ENCODE results near the gene NR6A1. TPM values are rescaled to one million over a fixed set of nuclear protein-coding genes. Genes with fewer than 3 reads are reported as not detected.

The NR6A1 gene
- total RNA-seq, 1 experiment from 2014 or later = 99.3 TPM

- H3K9me3 ChIP-seq (ENCODE audit: control insufficient read depth, low read depth, low read length) = no peaks in the 10 kb centered on the region
- peak overlapping the region; percentile 76 to 91 for H3K4me3 Mint-ChIP-seq
- H3K56ac ChIP-seq (ENCODE audit: insufficient read length, low read depth, low read length) = no peak overlapping the region
- no peak overlapping the region for H2BK15ac ChIP-seq (ENCODE audit: low read depth, low read length)
- H2BK20ac ChIP-seq (ENCODE audit: low read depth, low read length, poor library complexity, severe bottlenecking) = no peak overlapping the region
- H2BK5ac ChIP-seq (ENCODE audit: insufficient read length, low read length) = no peak overlapping the region
- H2BK12ac ChIP-seq (ENCODE audit: insufficient read length, low read depth, low read length) = no peak overlapping the region
- peaks cover 2% of the 10 kb centered on the region in 2 experiments; a peak in 1 of 5 replicates for H3K9me3 Mint-ChIP-seq
- H3K23ac ChIP-seq (ENCODE audit: insufficient read length, low read depth, low read length) = no peak overlapping the region
- H4K5ac ChIP-seq (ENCODE audit: insufficient read length, low read depth, low read length) = no peak overlapping the region
- H3K79me1 ChIP-seq (ENCODE audit: insufficient read depth, low read depth, low read length, poor library complexity, severe bottlenecking) = no peaks in the 10 kb centered on the region
- H3K4ac ChIP-seq (ENCODE audit: low read depth, low read length) = no peak overlapping the region
- H3K27me3 Mint-ChIP-seq (ENCODE audit: low read depth) = peaks cover 47% of the 10 kb centered on the region
- H4K20me1 ChIP-seq (ENCODE audit: control insufficient read depth, insufficient read depth, insufficient read length) = no peaks in the 10 kb centered on the region
- H4K8ac ChIP-seq (replicated peaks; ENCODE audit: insufficient read length, low read depth, low read length) = no peak overlapping the region
- WGBS (ENCODE audit: extremely low coverage, insufficient read length, low lambda C conversion rate) = no CpG with 5 or more reads among the region's 12 CpGs
- H3K27ac Mint-ChIP-seq = no peak overlapping the region
- H3K79me2 ChIP-seq (ENCODE audit: insufficient read depth, low read length) = no peaks in the 10 kb centered on the region
- no peak overlapping the region for H3K18ac ChIP-seq (ENCODE audit: insufficient read length, low read depth, low read length)
- no peak overlapping the region for H3T11ph ChIP-seq (ENCODE audit: low read length)
- DNase-seq = no peak
- H3K9ac ChIP-seq (ENCODE audit: extremely low read depth, insufficient read length, low read length) = no peak overlapping the region
- H3K36me3 Mint-ChIP-seq (ENCODE audit: insufficient read depth in 1 of 3, low read depth in 3 of 3) = no peaks in the 10 kb centered on the region; a peak in 2 of 7 replicates
- no peak overlapping the region for H2AK5ac ChIP-seq (ENCODE audit: insufficient read length, low read length)
- H3K4me2 ChIP-seq (ENCODE audit: insufficient read depth, insufficient read length, low read length) = peak overlapping the region; percentile 68
- peaks cover 5% of the 10 kb centered on the region; the same call in 1 of the 2 replicates for H3K4me1 ChIP-seq (ENCODE audit: insufficient read depth, low read length)
- TF ChIP-seq CTCF (conservative IDR thresholded peaks at IDR 0.05) = no peak
- H4K91ac ChIP-seq (ENCODE audit: insufficient read length, low read depth, low read length) = no peak overlapping the region
- H3K4me1 Mint-ChIP-seq = peaks cover 30 to 42% of the 10 kb centered on the region in 2 experiments
- H3K27ac ChIP-seq (ENCODE audit: insufficient read length, low read depth, low read length) = no peak overlapping the region
- H3K23me2 ChIP-seq (ENCODE audit: insufficient read length, low read depth, low read length, poor library complexity, severe bottlenecking) = peaks cover 9% of the 10 kb centered on the region
- no peak overlapping the region for H2AFZ ChIP-seq (ENCODE audit: low read length)
- H3K27me3 ChIP-seq (ENCODE audit: insufficient read depth, low read length) = peaks cover 2% of the 10 kb centered on the region; the same call in 1 of the 2 replicates
- H2BK120ac ChIP-seq (ENCODE audit: low read depth, low read length, poor library complexity, severe bottlenecking) = no peak overlapping the region
- H3K14ac ChIP-seq (ENCODE audit: insufficient read depth, low read length) = peak overlapping the region; percentile 69
Measured at GRCh38 chr9:124776618-124776953, 5.5 kb upstream of the NR6A1 start.

Data from H9 (cell line).